SK-N-SH (cell line): ENCODE measurements around the gene TP73. TPM values are rescaled to one million over a fixed set of nuclear protein-coding genes. Genes with fewer than 3 reads are reported as not detected.

ENCODE experiments used
- CTCF ChIA-PET: fragments of 300-600, 350-600 bp; formaldehyde crosslinking; extraction: SDS; loops from one replicate; lab custom pipeline; 2021; lab: Yijun Ruan, JAX
- POLR2A ChIA-PET: fragments of 350-600 bp; sonication (Branson Sonifier 250); formaldehyde crosslinking; extraction: SDS; loops from one replicate; lab custom pipeline; 2020; ENCODE audit warnings: antibody characterized with exemption, inconsistent platforms; lab: Yijun Ruan, JAX
- DNase-seq: peaks from one replicate; pipeline ENCODE4 v3.0.0; 2012
- H2AFZ ChIP-seq: fragments of 200-600 bp; sonication (generic); 2 replicates; pipeline ENCODE4 v1.8.1; 2016; ENCODE audit warnings: antibody characterized with exemption, mild to moderate bottlenecking, low read depth
- H3F3A ChIP-seq: fragments of 200-600 bp; sonication (generic); replicated peaks from 2 replicates; pipeline ENCODE3; 2016; ENCODE audit warnings: antibody characterized with exemption, mild to moderate bottlenecking; ENCODE audit not compliant: insufficient read depth
- H3K27ac ChIP-seq, 2 experiments: fragments of 200-500 bp in 1 of 2; fragments of 200-600 bp in 1 of 2; sonication (Bioruptor generic) in 1 of 2; sonication (generic), shearing (Covaris generic) in 1 of 2; 2 replicates each; pipeline versions ENCODE4 v1.5.1 to v1.6.1; 2014 to 2016; ENCODE audit warnings: low read depth in 2 of 2, inconsistent platforms in 1 of 2, low read length in 1 of 2, mild to moderate bottlenecking in 1 of 2, mixed read lengths in 1 of 2
- H3K27me3 ChIP-seq: fragments of 200-600 bp; sonication (generic), shearing (Covaris generic); 2 replicates; pipeline ENCODE4 v1.6.1; 2016; ENCODE audit warnings: mixed run types; ENCODE audit not compliant: insufficient read depth
- H3K36me3 ChIP-seq, 2 experiments: fragments of 200-500 bp in 1 of 2; fragments of 200-600 bp in 1 of 2; sonication (Bioruptor generic) in 1 of 2; sonication (generic) in 1 of 2; replicated peaks in 1 of 2; 2 replicates each; pipeline versions ENCODE3 to v1.5.1; 2014 to 2016; ENCODE audit warnings: low read length in 1 of 2, mild to moderate bottlenecking in 1 of 2; ENCODE audit not compliant: insufficient read depth in 2 of 2, control insufficient read depth in 1 of 2
- H3K4me1 ChIP-seq, 2 experiments: fragments of 200-500 bp in 1 of 2; fragments of 200-600 bp in 1 of 2; sonication (Bioruptor generic) in 1 of 2; sonication (generic), shearing (Covaris generic) in 1 of 2; 2 replicates each; pipeline versions ENCODE4 v1.5.1 to v1.6.1; 2014 to 2016; ENCODE audit warnings: low read depth in 1 of 2, low read length in 1 of 2, mixed run types in 1 of 2; ENCODE audit not compliant: insufficient read depth in 2 of 2, control insufficient read depth in 1 of 2
- H3K4me2 ChIP-seq: fragments of 200-600 bp; sonication (generic), shearing (Covaris generic); 2 replicates; pipeline ENCODE4 v1.6.1; 2017; ENCODE audit warnings: mixed run types
- H3K4me3 ChIP-seq, 2 experiments: fragments of 200-500 bp in 1 of 2; fragments of 200-600 bp in 1 of 2; sonication (Bioruptor generic) in 1 of 2; sonication (generic), shearing (Covaris generic) in 1 of 2; 2 replicates each; pipeline versions ENCODE4 v1.5.1 to v1.8.1; 2014 to 2016; ENCODE audit warnings: low read depth in 2 of 2, inconsistent platforms in 1 of 2, low read length in 1 of 2, mild to moderate bottlenecking in 1 of 2, mixed read lengths in 1 of 2, moderate library complexity in 1 of 2
- H3K79me2 ChIP-seq: fragments of 200-600 bp; sonication (generic); 2 replicates; pipeline ENCODE4 v1.8.1; 2017; ENCODE audit warnings: mild to moderate bottlenecking; ENCODE audit not compliant: insufficient read depth
- H3K9ac ChIP-seq: fragments of 200-600 bp; sonication (generic); 2 replicates; pipeline ENCODE4 v1.6.1; 2017; ENCODE audit warnings: mixed run types
- H3K9me2 ChIP-seq: fragments of 200-600 bp; sonication (generic); 2 replicates; pipeline ENCODE4 v1.6.1; 2017; ENCODE audit warnings: mixed run types
- H3K9me3 ChIP-seq: fragments of 200-600 bp; sonication (generic); 2 replicates; pipeline ENCODE4 v1.6.1; 2017; ENCODE audit warnings: mixed run types, mild to moderate bottlenecking, moderate library complexity
- H4K20me1 ChIP-seq: fragments of 200-600 bp; sonication (generic); 2 replicates; pipeline ENCODE4 v1.6.1; 2017; ENCODE audit warnings: mild to moderate bottlenecking, mixed run types; ENCODE audit not compliant: insufficient read depth
- CHD2 ChIP-seq: fragments of 150-350 bp; IDR thresholded peaks from 2 replicates; pipeline ENCODE4 v1.6.1; 2018; ENCODE audit warnings: low read length; ENCODE audit not compliant: partially characterized antibody
- ELF1 ChIP-seq: IDR thresholded peaks from 2 replicates; pipeline ENCODE4 v1.4.0; 2012
- EP300 ChIP-seq, 2 experiments: IDR thresholded peaks; 2 replicates each; pipeline versions ENCODE4 v1.4.0 to v1.6.1; 2012; ENCODE audit warnings: borderline replicate concordance in 1 of 2, low read depth in 1 of 2, low read length in 1 of 2
- EZH2phosphoT487 ChIP-seq: fragments of 200-600 bp; sonication (generic); IDR thresholded peaks from 2 replicates; pipeline ENCODE4 v1.6.1; 2017; ENCODE audit warnings: low read depth, mixed run types, mild to moderate bottlenecking, antibody characterized with exemption, moderate library complexity, borderline replicate concordance
- FOSL2 ChIP-seq: IDR thresholded peaks from 2 replicates; pipeline ENCODE4 v1.4.0; 2012; ENCODE audit warnings: low read depth, mild to moderate bottlenecking, moderate library complexity, borderline replicate concordance
- FOXJ3 ChIP-seq: sonication (generic); formaldehyde crosslinking; IDR thresholded peaks from 2 replicates; pipeline ENCODE4 v1.5.1; 2020; ENCODE audit warnings: mild to moderate bottlenecking, missing genetic modification reagents
- GABPA ChIP-seq: IDR thresholded peaks from 2 replicates; pipeline ENCODE4 v1.4.0; 2012; ENCODE audit warnings: low read depth, mild to moderate bottlenecking
- GATA2 ChIP-seq: sonication (generic); formaldehyde crosslinking; IDR thresholded peaks from 2 replicates; pipeline ENCODE4 v1.5.0; 2020; ENCODE audit warnings: mild to moderate bottlenecking, missing genetic modification reagents
- JUND ChIP-seq: IDR thresholded peaks from 2 replicates; pipeline ENCODE4 v1.4.0; 2012
- MEF2A ChIP-seq: IDR thresholded peaks from 2 replicates; pipeline ENCODE4 v1.4.0; 2012; ENCODE audit warnings: low read depth, borderline replicate concordance
- MXI1 ChIP-seq: IDR thresholded peaks from 2 replicates; pipeline ENCODE4 v1.6.1; 2012; ENCODE audit warnings: mild to moderate bottlenecking, low read depth, low read length, improper control_type of control experiment
- NFIC ChIP-seq: IDR thresholded peaks from 2 replicates; pipeline ENCODE4 v1.4.0; 2012; ENCODE audit warnings: borderline replicate concordance
- NRF1 ChIP-seq: IDR thresholded peaks from 2 replicates; pipeline ENCODE4 v1.6.1; 2012; ENCODE audit warnings: low read depth, mild to moderate bottlenecking, low read length
- POLR2AphosphoS5 ChIP-seq: IDR thresholded peaks from 2 replicates; pipeline ENCODE4 v1.6.1; 2012; ENCODE audit warnings: low read depth, low read length
- RAD21 ChIP-seq: IDR thresholded peaks from 2 replicates; pipeline ENCODE4 v1.6.1; 2012; ENCODE audit warnings: mild to moderate bottlenecking, low read length
- RCOR1 ChIP-seq: fragments of 150-350 bp; IDR thresholded peaks from 2 replicates; pipeline ENCODE4 v1.6.1; 2017; ENCODE audit warnings: antibody characterized with exemption, low read length
- SIN3A ChIP-seq: IDR thresholded peaks from 2 replicates; pipeline ENCODE4 v1.6.1; 2012; ENCODE audit warnings: low read depth, mild to moderate bottlenecking, low read length, moderate library complexity, borderline replicate concordance
- TAF1 ChIP-seq: IDR thresholded peaks from 2 replicates; pipeline ENCODE4 v1.6.1; 2012; ENCODE audit warnings: low read depth, mild to moderate bottlenecking, low read length, moderate library complexity, borderline replicate concordance
- TEAD4 ChIP-seq: IDR thresholded peaks from 2 replicates; pipeline ENCODE4 v1.4.0; 2012; ENCODE audit warnings: mild to moderate bottlenecking, borderline replicate concordance; ENCODE audit not compliant: insufficient read depth
- YY1 ChIP-seq: IDR thresholded peaks from 2 replicates; pipeline ENCODE4 v1.4.0; 2012; ENCODE audit warnings: low read depth, mild to moderate bottlenecking
- WGBS: methylation state at CpG from one replicate; pipeline ENCODE4 v1.1.6; 2017; ENCODE audit warnings: low lambda C conversion rate; 5-methylcytosine and 5-hydroxymethylcytosine counted together
- polyA plus RNA-seq, 3 experiments: library from polyadenylated mRNA; depleted of rRNA; stranded (reverse); fragments of >200 nt; gene quantifications; 2 replicates each; pipeline ENCODE4 v1.2.3, GENCODE V29; 2012
- TF ChIP-seq, protein P1 (sequence below): IDR thresholded peaks from 2 replicates; pipeline ENCODE4 v1.4.0; 2012; ENCODE audit warnings: low read depth
- TF ChIP-seq, protein P2 (sequence below): IDR thresholded peaks from 2 replicates; pipeline ENCODE4; 2012
- TF ChIP-seq, protein P3 (sequence below): fragments of 150-350 bp; IDR thresholded peaks from 2 replicates; pipeline ENCODE4 v1.6.1; 2016; ENCODE audit warnings: mild to moderate bottlenecking, low read depth, low read length

Gene TP73
- polyA plus RNA-seq, 1 of the 3 experiments (the other 2 are of a cell fraction) = 0.64 TPM

DNA sequence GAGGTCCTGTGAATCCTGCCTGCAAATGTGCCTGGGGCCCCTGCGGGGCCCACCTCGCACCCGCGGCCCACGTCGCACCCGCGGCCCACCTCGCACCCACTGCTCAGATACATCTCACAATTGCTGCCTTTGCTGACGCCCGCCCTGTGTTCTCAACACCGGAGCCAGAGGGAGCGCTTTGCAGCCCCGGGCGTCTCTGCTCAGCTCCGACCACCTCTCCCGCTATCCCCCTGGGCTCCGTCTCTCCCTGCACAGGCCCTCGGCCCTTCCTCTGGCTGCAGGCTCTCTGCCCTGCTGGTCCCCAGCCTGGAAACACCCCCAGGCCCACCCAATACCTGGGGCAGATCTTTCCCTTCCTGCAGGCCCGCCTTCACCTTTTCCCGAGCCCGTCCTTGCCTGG is 44.8 kb downstream of the TP73 start:
- CTCF ChIA-PET = interaction anchor here (2.2 to 12.9 kb wide), 5 partner anchors 8 to 43 kb away, joined by 9 to 369 read pairs (median 15); no protein-coding TSS in a partner anchor
- Histone ChIP-seq H3K27ac (peak overlapping the region in 1 of 2 experiments; percentile 66; a peak in 1 of 4 replicates), H3K9me3 (no peaks in the 10 kb centered on the region), H3K36me3 (no peaks in the 10 kb centered on the region), H3K9me2 (no peaks in the 10 kb centered on the region), H3K9ac (no peak overlapping the region), H3K4me3 (no peak overlapping the region), H3K79me2 (no peaks in the 10 kb centered on the region), H4K20me1 (no peaks in the 10 kb centered on the region), H3K4me2 (no peak overlapping the region), H3K27me3 (no peaks in the 10 kb centered on the region), H3F3A (no peaks in the 10 kb centered on the region), H2AFZ (no peak overlapping the region), H3K4me1 (peaks cover 0 to 43% of the 10 kb centered on the region in 2 experiments; a peak in 1 of 4 replicates)
- no peak for TF ChIP-seq MXI1
- no peak for TF ChIP-seq TAF1
- no peak for TF ChIP-seq FOXJ3 (CRISPR knock-in tag)
- no peak for TF ChIP-seq MEF2A
- no peak for TF ChIP-seq RAD21
- no peak for TF ChIP-seq YY1
- no peak for TF ChIP-seq ELF1
- DNase-seq = no peak
- POLR2A ChIA-PET = no interaction called here
- WGBS = 84% methylated on average over 22 of the region's 22 CpGs

DNA sequence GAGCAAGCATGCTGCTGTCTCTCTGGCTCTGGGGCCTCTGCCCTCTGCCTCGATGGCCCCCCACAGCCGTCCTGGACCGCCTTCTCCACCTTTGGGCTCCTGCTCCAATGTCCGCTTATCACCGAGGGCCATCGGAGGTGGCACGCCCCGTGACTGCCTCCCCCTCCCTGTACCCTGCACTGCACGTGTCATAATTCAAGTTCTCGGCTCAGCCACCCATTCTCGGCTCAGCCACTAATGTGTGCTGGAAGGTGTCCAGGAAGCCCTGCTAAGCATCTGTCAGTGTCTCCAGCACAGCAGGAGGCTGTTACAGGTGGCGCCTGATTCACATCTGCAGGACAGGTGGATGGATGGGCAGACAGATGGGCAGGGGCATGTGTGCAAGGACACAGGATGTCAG is 45.5 kb downstream of the TP73 start:
- Histone ChIP-seq H3K27ac (peak overlapping the region in 1 of 2 experiments; percentile 66; a peak in 1 of 4 replicates), H3K9ac (no peak overlapping the region), H3K4me3 (no peak overlapping the region), H3K27me3 (no peaks in the 10 kb centered on the region), H2AFZ (no peak overlapping the region), H3K36me3 (no peaks in the 10 kb centered on the region), H3F3A (no peaks in the 10 kb centered on the region), H3K9me2 (no peaks in the 10 kb centered on the region), H3K4me1 (peaks cover 0 to 44% of the 10 kb centered on the region in 2 experiments; a peak in 1 of 4 replicates), H3K4me2 (no peak overlapping the region), H3K79me2 (no peaks in the 10 kb centered on the region), H4K20me1 (no peaks in the 10 kb centered on the region), H3K9me3 (no peaks in the 10 kb centered on the region)
- 51% methylated on average over 11 of the region's 12 CpGs for WGBS
- CTCF ChIA-PET = interaction anchor here (4.3 to 12.9 kb wide), 2 partner anchors 19 to 32 kb away, joined by 55 to 369 read pairs; no protein-coding TSS in a partner anchor
- TF ChIP-seq FOXJ3 (CRISPR knock-in tag) = peak; percentile 61
- TF ChIP-seq, protein P1, sequence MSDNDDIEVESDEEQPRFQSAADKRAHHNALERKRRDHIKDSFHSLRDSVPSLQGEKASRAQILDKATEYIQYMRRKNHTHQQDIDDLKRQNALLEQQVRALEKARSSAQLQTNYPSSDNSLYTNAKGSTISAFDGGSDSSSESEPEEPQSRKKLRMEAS = no peak
- no peak for TF ChIP-seq FOSL2
- TF ChIP-seq EP300 (IDR thresholded peaks at IDR 0.05; ENCODE audit: borderline replicate concordance in 1 of 2, low read depth in 1 of 2, low read length in 1 of 2) = peak in 1 of 2 experiments; percentile 21; a peak in 1 of 4 replicates
- TF ChIP-seq SIN3A = no peak
- peak; percentile 6 for TF ChIP-seq CHD2
- no peak for TF ChIP-seq TEAD4
- TF ChIP-seq RCOR1 = no peak
- no peak for TF ChIP-seq GABPA
- TF ChIP-seq EZH2phosphoT487 = no peak
- peak; percentile 90 for TF ChIP-seq GATA2 (CRISPR knock-in tag)
- no peak for TF ChIP-seq JUND
- no peak for TF ChIP-seq MEF2A
- no peak for TF ChIP-seq NFIC
- no peak for TF ChIP-seq NRF1
- no peak for TF ChIP-seq POLR2AphosphoS5
- TF ChIP-seq, protein P2, sequence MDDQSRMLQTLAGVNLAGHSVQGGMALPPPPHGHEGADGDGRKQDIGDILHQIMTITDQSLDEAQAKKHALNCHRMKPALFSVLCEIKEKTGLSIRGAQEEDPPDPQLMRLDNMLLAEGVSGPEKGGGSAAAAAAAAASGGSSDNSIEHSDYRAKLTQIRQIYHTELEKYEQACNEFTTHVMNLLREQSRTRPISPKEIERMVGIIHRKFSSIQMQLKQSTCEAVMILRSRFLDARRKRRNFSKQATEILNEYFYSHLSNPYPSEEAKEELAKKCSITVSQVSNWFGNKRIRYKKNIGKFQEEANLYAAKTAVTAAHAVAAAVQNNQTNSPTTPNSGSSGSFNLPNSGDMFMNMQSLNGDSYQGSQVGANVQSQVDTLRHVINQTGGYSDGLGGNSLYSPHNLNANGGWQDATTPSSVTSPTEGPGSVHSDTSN = no peak
- TF ChIP-seq YY1 = no peak
- TF ChIP-seq, protein P3, sequence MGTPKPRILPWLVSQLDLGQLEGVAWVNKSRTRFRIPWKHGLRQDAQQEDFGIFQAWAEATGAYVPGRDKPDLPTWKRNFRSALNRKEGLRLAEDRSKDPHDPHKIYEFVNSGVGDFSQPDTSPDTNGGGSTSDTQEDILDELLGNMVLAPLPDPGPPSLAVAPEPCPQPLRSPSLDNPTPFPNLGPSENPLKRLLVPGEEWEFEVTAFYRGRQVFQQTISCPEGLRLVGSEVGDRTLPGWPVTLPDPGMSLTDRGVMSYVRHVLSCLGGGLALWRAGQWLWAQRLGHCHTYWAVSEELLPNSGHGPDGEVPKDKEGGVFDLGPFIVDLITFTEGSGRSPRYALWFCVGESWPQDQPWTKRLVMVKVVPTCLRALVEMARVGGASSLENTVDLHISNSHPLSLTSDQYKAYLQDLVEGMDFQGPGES = no peak
- POLR2A ChIA-PET = no interaction called here
- no peak for DNase-seq
